OCI-LY3 (cell line): ENCODE data around the gene SCP2D1.

Source experiments
- H2AFZ ChIP-seq: fragments of 200-600, 300-600 bp; shearing (Covaris generic); 2 replicates; pipeline ENCODE4 v1.6.0; 2014; ENCODE audit warnings: antibody characterized with exemption, low read depth, low read length
- H3K27ac ChIP-seq: fragments of 200-600, 300-600 bp; sonication (generic); 2 replicates; pipeline ENCODE4 v1.5.1; 2014; ENCODE audit warnings: mild to moderate bottlenecking, low read length, moderate library complexity, mixed read lengths
- H3K27me3 ChIP-seq: fragments of 200-600, 300-600 bp; sonication (generic); 2 replicates; pipeline ENCODE4 v1.6.1; 2014; ENCODE audit warnings: low read depth, low read length, mixed read lengths
- H3K36me3 ChIP-seq: fragments of 200-600, 300-600 bp; sonication (generic); replicated peaks from 2 replicates; pipeline ENCODE3; 2014; ENCODE audit warnings: low read depth, low read length, mixed read lengths
- H3K4me1 ChIP-seq: fragments of 300-600, 200-600 bp; sonication (generic); 2 replicates; pipeline ENCODE4 v1.6.1; 2014; ENCODE audit warnings: low read length, mixed read lengths
- H3K4me2 ChIP-seq: fragments of 200-600, 300-600 bp; sonication (generic); 2 replicates; pipeline ENCODE4 v1.6.1; 2014; ENCODE audit warnings: low read length, mixed read lengths
- H3K4me3 ChIP-seq: fragments of 300-600, 200-600 bp; sonication (generic); 2 replicates; pipeline ENCODE4 v1.5.1; 2014; ENCODE audit warnings: antibody characterized with exemption, mild to moderate bottlenecking, low read length, moderate library complexity
- H3K79me2 ChIP-seq: fragments of 300-600, 200-600 bp; shearing (Covaris generic); 2 replicates; pipeline ENCODE4 v1.6.1; 2014; ENCODE audit warnings: mild to moderate bottlenecking, low read length, mixed read lengths
- H3K9ac ChIP-seq: fragments of 300-600, 200-600 bp; shearing (Covaris generic); 2 replicates; pipeline ENCODE4 v1.6.0; 2014; ENCODE audit warnings: mild to moderate bottlenecking, low read length, moderate library complexity
- H3K9me3 ChIP-seq: fragments of 200-600, 300-600 bp; shearing (Covaris generic); 2 replicates; pipeline ENCODE4 v1.6.1; 2014; ENCODE audit warnings: low read length, mixed read lengths; ENCODE audit not compliant: insufficient read depth
- H4K20me1 ChIP-seq: fragments of 200-600, 300-600 bp; sonication (generic); 2 replicates; pipeline ENCODE4 v1.6.1; 2016; ENCODE audit warnings: low read length, mixed read lengths; ENCODE audit not compliant: insufficient read depth
- CTCF ChIP-seq: fragments of 200-600, 300-600 bp; sonication (generic); IDR thresholded peaks from 2 replicates; pipeline ENCODE4 v1.5.1; 2014; ENCODE audit warnings: antibody characterized with exemption, low read length, low read depth
- EZH2phosphoT487 ChIP-seq: fragments of 200-600 bp; shearing (Covaris generic); IDR thresholded peaks from 2 replicates; pipeline ENCODE4 v1.6.1; 2018; ENCODE audit warnings: antibody characterized with exemption, mixed run types, low read depth

SCP2D1 gene

GRCh38 chr20:18811186-18811585 lies 2.4 kb upstream of the SCP2D1 start:
- H4K20me1 ChIP-seq: no peaks in the 10 kb centered on the region
- TF ChIP-seq CTCF (no peak), EZH2phosphoT487 (no peak)
- no peak overlapping the region for H3K4me3 ChIP-seq

GRCh38 chr20:18811904-18812303 lies 1.7 kb upstream of the SCP2D1 start:
- no peaks in the 10 kb centered on the region for H4K20me1 ChIP-seq
- H3K27ac ChIP-seq: no peak overlapping the region
- no peak overlapping the region for H3K9ac ChIP-seq
- no peaks in the 10 kb centered on the region for H3K9me3 ChIP-seq
- no peak overlapping the region for H3K4me2 ChIP-seq
- H3K4me3 ChIP-seq: no peak overlapping the region
- H3K36me3 ChIP-seq: no peaks in the 10 kb centered on the region
- no peaks in the 10 kb centered on the region for H3K27me3 ChIP-seq
- H2AFZ ChIP-seq: no peak overlapping the region
- H3K4me1 ChIP-seq: peaks cover 26% of the 10 kb centered on the region
- TF ChIP-seq EZH2phosphoT487: no peak
- no peak for TF ChIP-seq CTCF
- H3K79me2 ChIP-seq: no peaks in the 10 kb centered on the region

More at GRCh38 chr20:18811186-18811585, 2.4 kb upstream of the SCP2D1 start:
- Histone ChIP-seq H3K4me1 (peaks cover 26% of the 10 kb centered on the region), H3K36me3 (no peaks in the 10 kb centered on the region), H3K27me3 (no peaks in the 10 kb centered on the region), H3K9me3 (no peaks in the 10 kb centered on the region), H3K79me2 (no peaks in the 10 kb centered on the region), H2AFZ (no peak overlapping the region), H3K9ac (no peak overlapping the region), H3K4me2 (no peak overlapping the region), H3K27ac (no peak overlapping the region)

- no peak overlapping the region for H3K27ac ChIP-seq
- no peaks in the 10 kb centered on the region for H3K9me3 ChIP-seq
- H3K9ac ChIP-seq: no peak overlapping the region
- H3K27me3 ChIP-seq: no peaks in the 10 kb centered on the region
- no peak overlapping the region for H2AFZ ChIP-seq
- no peak overlapping the region for H3K4me3 ChIP-seq
- no peaks in the 10 kb centered on the region for H3K4me1 ChIP-seq
- H3K4me2 ChIP-seq: no peak overlapping the region
- no peaks in the 10 kb centered on the region for H3K79me2 ChIP-seq
- H3K36me3 ChIP-seq: no peaks in the 10 kb centered on the region
- no peak for TF ChIP-seq CTCF
- TF ChIP-seq EZH2phosphoT487: no peak
- H4K20me1 ChIP-seq: no peaks in the 10 kb centered on the region
Measured at GRCh38 chr20:18815194-18815942, 1.8 kb downstream of the SCP2D1 start.

GRCh38 chr20:18822832-18823231 lies 9.2 kb downstream of the SCP2D1 start:
- Histone ChIP-seq H3K27ac (no peak overlapping the region), H3K9ac (no peak overlapping the region), H3K79me2 (no peaks in the 10 kb centered on the region), H4K20me1 (no peaks in the 10 kb centered on the region), H3K27me3 (no peaks in the 10 kb centered on the region), H3K4me3 (no peak overlapping the region), H3K36me3 (no peaks in the 10 kb centered on the region), H2AFZ (no peak overlapping the region), H3K9me3 (no peaks in the 10 kb centered on the region), H3K4me1 (no peaks in the 10 kb centered on the region), H3K4me2 (no peak overlapping the region)
- TF ChIP-seq EZH2phosphoT487: no peak
- no peak for TF ChIP-seq CTCF
